GM12878 (cell line): Measurements from ENCODE around the gene PLEKHG2. TPM values are rescaled to one million over a fixed set of nuclear protein-coding genes. Genes with fewer than 3 reads are reported as not detected.

Source experiments
- ATAC-seq: fragments of 200-7000 bp; cut with Tn5 transposase; 3 replicates; pipeline ENCODE4 v1.9.1; 2020; ENCODE audit warnings: mild to moderate bottlenecking, moderate library complexity
- BruUV-seq: library from RNA; stranded (reverse); fragments of 400-500 nt; replicated peaks from 2 replicates; lab custom pipeline; 2021; lab: Mats Ljungman, UMichigan
- CTCF ChIA-PET: fragments of 300-600 bp; sonication (Branson Sonifier 250); formaldehyde crosslinking; extraction: SDS; loops from one replicate; lab custom pipeline; 2021; ENCODE audit warnings: inconsistent platforms; lab: Yijun Ruan, JAX
- POLR2A ChIA-PET: fragments of 350-600 bp; formaldehyde crosslinking; extraction: SDS; loops from one replicate; lab custom pipeline; 2021; ENCODE audit warnings: inconsistent platforms; lab: Charles Lee
- RAD21 ChIA-PET: fragments of 300-600 bp; sonication (Branson Sonifier 250); formaldehyde crosslinking; loops from one replicate; lab custom pipeline; 2023; ENCODE audit warnings: antibody characterized with exemption; ENCODE audit not compliant: unreplicated experiment; lab: Charles Lee
- SMC1A ChIA-PET: fragments of 300-600 bp; sonication (Branson Sonifier 250); formaldehyde crosslinking; loops from one replicate; lab custom pipeline; 2023; ENCODE audit not compliant: unreplicated experiment, uncharacterized antibody; lab: Charles Lee
- DNase-seq: peaks from one replicate; pipeline ENCODE4 v3.0.0-alpha.2; 2011; ENCODE audit warnings: low read depth, low spot score
- FAIRE-seq: peaks from 3 replicates; lab custom pipeline; 2011; peaks lifted over from hg19 to GRCh38; lab: Jason Lieb, UNC
- H2AFZ ChIP-seq: 2 replicates; pipeline ENCODE4 v1.6.0; 2011; ENCODE audit warnings: low read depth, low read length, control low read depth; ENCODE audit not compliant: control insufficient read depth
- H3K27ac ChIP-seq: 2 replicates; pipeline ENCODE4 v1.5.1; 2011; ENCODE audit warnings: control low read depth; ENCODE audit not compliant: control insufficient read depth, insufficient read depth
- H3K27me3 ChIP-seq, 2 experiments: replicated peaks in 1 of 2; 2 replicates each; pipeline versions ENCODE4 v1.6.0 to v1.6.1; 2011; ENCODE audit warnings: low read length in 1 of 2; ENCODE audit not compliant: control insufficient read depth in 2 of 2, insufficient read depth in 2 of 2
- H3K36me3 ChIP-seq, 2 experiments: 2 replicates each; pipeline ENCODE4 v1.5.1; 2011; ENCODE audit warnings: low read length in 1 of 2; ENCODE audit not compliant: control insufficient read depth in 2 of 2, insufficient read depth in 2 of 2
- H3K4me1 ChIP-seq: 2 replicates; pipeline ENCODE4 v1.6.1; 2011; ENCODE audit warnings: mild to moderate bottlenecking, low read length, moderate library complexity, mixed read lengths; ENCODE audit not compliant: control insufficient read depth, insufficient read depth
- H3K4me2 ChIP-seq: 2 replicates; pipeline ENCODE4 v1.6.0; 2011; ENCODE audit warnings: control low read depth; ENCODE audit not compliant: control insufficient read depth, insufficient read depth
- H3K4me3 ChIP-seq: fragments of 200-600 bp; sonication (generic); 2 replicates; pipeline ENCODE4 v1.5.1; 2016
- H3K79me2 ChIP-seq: 2 replicates; pipeline ENCODE4 v1.6.0; 2011; ENCODE audit warnings: low read length; ENCODE audit not compliant: control insufficient read depth, insufficient read depth
- H3K9ac ChIP-seq: 2 replicates; pipeline ENCODE4 v1.8.0; 2011; ENCODE audit warnings: low read length, control low read depth, mixed read lengths; ENCODE audit not compliant: control insufficient read depth, insufficient read depth
- H3K9me3 ChIP-seq: replicated peaks from 3 replicates; pipeline ENCODE4 v1.5.1; 2011; ENCODE audit warnings: mild to moderate bottlenecking, low read length; ENCODE audit not compliant: control insufficient read depth, insufficient read depth
- H4K20me1 ChIP-seq: 2 replicates; pipeline ENCODE4 v1.6.0; 2011; ENCODE audit not compliant: control insufficient read depth, insufficient read depth
- ATF3 ChIP-seq: IDR thresholded peaks from 2 replicates; pipeline ENCODE4 v1.6.1; 2011; ENCODE audit warnings: low read depth, mild to moderate bottlenecking, low read length, moderate library complexity, borderline replicate concordance; ENCODE audit errors: extremely low read depth
- CBFB ChIP-seq: IDR thresholded peaks from 2 replicates; pipeline ENCODE4 v1.6.1; 2016; ENCODE audit warnings: antibody characterized with exemption, low read depth
- CHD1 ChIP-seq: IDR thresholded peaks from 2 replicates; pipeline ENCODE4 v1.6.1; 2012; ENCODE audit warnings: low read depth, low read length, improper control_type of control experiment
- EED ChIP-seq: sonication (generic); IDR thresholded peaks from 2 replicates; pipeline ENCODE4 v1.6.1; 2016; ENCODE audit warnings: antibody characterized with exemption, low read depth
- FOXK2 ChIP-seq: fragments of 450-650 bp; IDR thresholded peaks from 2 replicates; pipeline ENCODE4 v1.6.1; 2017; ENCODE audit warnings: mild to moderate bottlenecking, moderate library complexity
- FOXM1 ChIP-seq: IDR thresholded peaks from 2 replicates; pipeline ENCODE4 v1.6.1; 2012; ENCODE audit warnings: low read depth, mild to moderate bottlenecking, inconsistent platforms, low read length, moderate library complexity
- GABPA ChIP-seq: IDR thresholded peaks from 2 replicates; pipeline ENCODE4 v1.6.1; 2014; ENCODE audit warnings: antibody characterized with exemption, low read depth, mild to moderate bottlenecking, inconsistent platforms
- IKZF2 ChIP-seq, 2 experiments: fragments of 450-650 bp; IDR thresholded peaks; 2 replicates each; pipeline ENCODE4 v1.6.1; 2017; ENCODE audit warnings: mild to moderate bottlenecking in 2 of 2, moderate library complexity in 2 of 2
- JUND ChIP-seq: IDR thresholded peaks from 2 replicates; pipeline ENCODE4 v1.6.1; 2012; ENCODE audit warnings: low read depth, mild to moderate bottlenecking, low read length, improper control_type of control experiment, moderate library complexity
- KLF5 ChIP-seq: fragments of 450-650 bp; IDR thresholded peaks from 2 replicates; pipeline ENCODE4 v1.6.1; 2014; ENCODE audit warnings: mild to moderate bottlenecking; ENCODE audit not compliant: partially characterized antibody
- NBN ChIP-seq: fragments of 450-650 bp; IDR thresholded peaks from 2 replicates; pipeline ENCODE4 v1.6.1; 2016
- NR2C2 ChIP-seq: IDR thresholded peaks from 2 replicates; pipeline ENCODE4 v1.6.1; 2011; ENCODE audit warnings: borderline replicate concordance, low read depth; ENCODE audit not compliant: control insufficient read depth, insufficient read length
- RAD21 ChIP-seq: IDR thresholded peaks from 2 replicates; pipeline ENCODE4 v1.6.1; 2011; ENCODE audit warnings: mild to moderate bottlenecking, low read depth, low read length, moderate library complexity; ENCODE audit not compliant: insufficient read depth
- RFX5 ChIP-seq: IDR thresholded peaks from 2 replicates; pipeline ENCODE4 v1.6.1; 2011; ENCODE audit warnings: low read depth, low read length, improper control_type of control experiment
- RUNX3 ChIP-seq: IDR thresholded peaks from 2 replicates; pipeline ENCODE4 v1.6.1; 2012; ENCODE audit warnings: low read length, inconsistent platforms
- SREBF2 ChIP-seq: IDR thresholded peaks from 2 replicates; pipeline ENCODE4 v1.6.1; 2012; ENCODE audit warnings: mild to moderate bottlenecking, low read length
- TCF12 ChIP-seq: IDR thresholded peaks from 2 replicates; pipeline ENCODE4 v1.6.1; 2011; ENCODE audit warnings: low read depth, mild to moderate bottlenecking, low read length
- WRNIP1 ChIP-seq: IDR thresholded peaks from 2 replicates; pipeline ENCODE4 v1.6.1; 2011; ENCODE audit warnings: low read depth, low read length, improper control_type of control experiment, borderline replicate concordance
- ZNF384 ChIP-seq: IDR thresholded peaks from 2 replicates; pipeline ENCODE4 v1.6.1; 2012; ENCODE audit warnings: low read depth, mild to moderate bottlenecking, low read length, improper control_type of control experiment, borderline replicate concordance
- WGBS: methylation state at CpG from one replicate; pipeline ENCODE4 v1.1.6; 2016; ENCODE audit warnings: low lambda C conversion rate; ENCODE audit not compliant: insufficient replicate concordance, insufficient coverage; ENCODE audit errors: missing lambda C conversion rate; 5-methylcytosine and 5-hydroxymethylcytosine counted together
- in situ Hi-C: fragments of 300-500 bp; cut with MboI; formaldehyde crosslinking; loops from 9 replicates; pipeline ENCODE4 v1.14.3; 2018; ENCODE audit warnings: mixed read lengths
- intact Hi-C: fragments of 100-400 bp; cut with micrococcal nuclease; formaldehyde crosslinking; loops from one replicate; pipeline ENCODE4 v1.14.2; 2022; ENCODE audit not compliant: unreplicated experiment
- polyA plus RNA-seq, 11 experiments: library from polyadenylated mRNA; depleted of rRNA in 4 of 11; unstranded in 6 of 11; stranded (reverse) in 5 of 11; fragments of >200 nt; fragmentation: Nextera tagmentation in 4 of 11; fragmentation: Illumina TruSeq in 1 of 11; extraction: Ambion mirVana in 4 of 11; extraction: Trizol in 1 of 11; gene quantifications; 1 replicate in 1 of 11; 2 replicates in 10 of 11; pipeline versions ENCODE4 v1.2.1 to v1.2.3, GENCODE V29; 2011 to 2016; ENCODE audit warnings: inconsistent platforms in 2 of 11, missing spikeins in 2 of 11, low read depth in 1 of 11
- total RNA-seq, 4 experiments: library from RNA; depleted of rRNA in 3 of 4; stranded (reverse); fragments of >200 nt in 3 of 4; fragmentation: Illumina TruSeq in 1 of 4; extraction: Trizol in 1 of 4; gene quantifications; 2 replicates each; pipeline versions ENCODE4 v1.2.1 to v1.2.3, GENCODE V29; 2013 to 2021
- TF ChIP-seq, protein P1 (sequence below): fragments of 450-650 bp; formaldehyde crosslinking; IDR thresholded peaks from 2 replicates; pipeline ENCODE4 v1.4.0; 2020; ENCODE audit warnings: mild to moderate bottlenecking, moderate library complexity

Gene PLEKHG2
- total and polyA plus RNA-seq, 10 of the 15 experiments (the other 5 are each of a cell fraction or from before 2014, with no cell fraction given): 3.0 to 62.5 (median 17.2) TPM

DNA sequence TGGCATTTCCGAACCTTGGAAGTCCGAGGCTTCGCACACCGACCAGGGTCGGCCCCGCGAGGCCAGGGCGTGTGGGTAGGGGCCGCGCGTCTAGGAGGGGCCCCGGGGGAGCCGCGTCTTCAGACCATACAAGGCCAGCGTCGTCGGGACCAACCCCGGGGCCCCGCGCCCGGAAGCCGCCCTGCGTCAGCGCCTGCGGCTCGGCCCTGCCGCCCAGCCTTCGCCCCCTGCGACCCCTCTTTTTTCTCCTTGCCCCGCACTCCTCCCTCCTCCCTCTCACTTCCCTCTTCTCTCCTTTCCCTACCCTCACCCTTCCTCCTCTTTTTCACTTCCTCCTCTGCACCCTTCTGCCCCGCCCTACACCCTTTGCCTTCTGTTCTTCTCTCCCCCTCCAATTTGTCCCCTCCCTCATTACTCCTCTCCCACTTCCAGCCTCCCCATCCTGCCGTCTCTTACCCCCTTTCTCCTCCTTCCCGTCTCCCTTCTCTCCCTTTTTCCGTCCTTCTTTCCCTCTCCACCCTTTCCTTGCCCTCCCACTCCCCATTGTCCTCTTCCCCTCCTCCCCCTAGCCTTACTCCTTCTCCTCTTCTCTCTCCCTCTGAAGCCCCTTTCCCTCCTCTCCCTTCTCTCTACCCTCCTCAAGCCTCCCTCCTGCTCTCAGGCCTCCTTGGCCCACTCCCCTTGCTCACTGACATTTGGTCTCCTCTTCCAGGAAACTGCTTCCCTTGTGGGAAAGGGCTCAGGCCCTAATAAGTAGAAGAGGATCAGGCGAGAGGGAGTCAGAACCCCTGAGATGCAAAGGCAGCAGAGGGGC, 2.2 kb upstream of the PLEKHG2 start:
- Histone ChIP-seq H4K20me1 (no peaks in the 10 kb centered on the region), H3K9me3 (no peaks in the 10 kb centered on the region), H3K4me2 (peak overlapping the region; percentile 77), H2AFZ (peak overlapping the region; percentile 38; the same call in 1 of the 2 replicates), H3K36me3 (peaks cover 2 to 6% of the 10 kb centered on the region in 2 experiments; a peak in 2 of 4 replicates), H3K27ac (peak overlapping the region; percentile 100), H3K9ac (peak overlapping the region; percentile 80), H3K4me3 (peak overlapping the region; percentile 67), H3K27me3 (no peaks in the 10 kb centered on the region), H3K4me1 (peaks cover 22% of the 10 kb centered on the region), H3K79me2 (peaks cover 71% of the 10 kb centered on the region)
- ATAC-seq (peak; percentile 47), DNase-seq (no peak), FAIRE-seq (no peak)
- SMC1A ChIA-PET: interaction anchor here (3.0 kb wide), 1 partner anchor 12 kb away, joined by 18 read pairs; no protein-coding TSS in a partner anchor
- WGBS: under 1% methylated on average over 24 of the region's 35 CpGs
- in situ Hi-C loops (loop anchor here (5.0 kb wide), 1 partner anchor 288 kb away; no protein-coding TSS in a partner anchor), intact Hi-C loops (loop anchor here (5.0 to 10.0 kb wide), 3 partner anchors 125 to 378 kb away; partner anchors contain the start of genes EID2B and FBXO27)
- POLR2A ChIA-PET: no interaction called here
- RAD21 ChIA-PET: interaction anchor here (4.5 kb wide), 1 partner anchor 12 kb away, joined by 37 read pairs; no protein-coding TSS in a partner anchor
- CTCF ChIA-PET: interaction anchor here (1.1 to 1.2 kb wide), 2 partner anchors 9 to 12 kb away, joined by 4 read pairs; no protein-coding TSS in a partner anchor
- BruUV-seq: no TSS peak
- no peak for TF ChIP-seq NR2C2
- no peak for TF ChIP-seq CBFB
- no peak for TF ChIP-seq RUNX3
- no peak for TF ChIP-seq GABPA
- TF ChIP-seq TCF12: peak; percentile 37; the same call in 1 of the 2 replicates
- TF ChIP-seq IKZF2 (IDR thresholded peaks at IDR 0.05): peak; percentile 100
- no peak for TF ChIP-seq FOXK2
- no peak for TF ChIP-seq KLF5
- TF ChIP-seq FOXM1: no peak
- no peak for TF ChIP-seq WRNIP1
- no peak for TF ChIP-seq ATF3
- peak; percentile 92 for TF ChIP-seq EED
- no peak for TF ChIP-seq RFX5
- TF ChIP-seq NBN: peak; percentile 100
- no peak for TF ChIP-seq RAD21
- TF ChIP-seq, protein P1, sequence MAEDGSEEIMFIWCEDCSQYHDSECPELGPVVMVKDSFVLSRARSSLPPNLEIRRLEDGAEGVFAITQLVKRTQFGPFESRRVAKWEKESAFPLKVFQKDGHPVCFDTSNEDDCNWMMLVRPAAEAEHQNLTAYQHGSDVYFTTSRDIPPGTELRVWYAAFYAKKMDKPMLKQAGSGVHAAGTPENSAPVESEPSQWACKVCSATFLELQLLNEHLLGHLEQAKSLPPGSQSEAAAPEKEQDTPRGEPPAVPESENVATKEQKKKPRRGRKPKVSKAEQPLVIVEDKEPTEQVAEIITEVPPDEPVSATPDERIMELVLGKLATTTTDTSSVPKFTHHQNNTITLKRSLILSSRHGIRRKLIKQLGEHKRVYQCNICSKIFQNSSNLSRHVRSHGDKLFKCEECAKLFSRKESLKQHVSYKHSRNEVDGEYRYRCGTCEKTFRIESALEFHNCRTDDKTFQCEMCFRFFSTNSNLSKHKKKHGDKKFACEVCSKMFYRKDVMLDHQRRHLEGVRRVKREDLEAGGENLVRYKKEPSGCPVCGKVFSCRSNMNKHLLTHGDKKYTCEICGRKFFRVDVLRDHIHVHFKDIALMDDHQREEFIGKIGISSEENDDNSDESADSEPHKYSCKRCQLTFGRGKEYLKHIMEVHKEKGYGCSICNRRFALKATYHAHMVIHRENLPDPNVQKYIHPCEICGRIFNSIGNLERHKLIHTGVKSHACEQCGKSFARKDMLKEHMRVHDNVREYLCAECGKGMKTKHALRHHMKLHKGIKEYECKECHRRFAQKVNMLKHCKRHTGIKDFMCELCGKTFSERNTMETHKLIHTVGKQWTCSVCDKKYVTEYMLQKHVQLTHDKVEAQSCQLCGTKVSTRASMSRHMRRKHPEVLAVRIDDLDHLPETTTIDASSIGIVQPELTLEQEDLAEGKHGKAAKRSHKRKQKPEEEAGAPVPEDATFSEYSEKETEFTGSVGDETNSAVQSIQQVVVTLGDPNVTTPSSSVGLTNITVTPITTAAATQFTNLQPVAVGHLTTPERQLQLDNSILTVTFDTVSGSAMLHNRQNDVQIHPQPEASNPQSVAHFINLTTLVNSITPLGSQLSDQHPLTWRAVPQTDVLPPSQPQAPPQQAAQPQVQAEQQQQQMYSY (CRISPR knock-in tag): 0 out of 2 replicates have a peak, but pooled peaks have one; percentile 62
- TF ChIP-seq CHD1: no peak; the same call in 1 of the 2 replicates
- no peak; the same call in 1 of the 2 replicates for TF ChIP-seq ZNF384
- TF ChIP-seq SREBF2: no peak
- no peak; the same call in 1 of the 2 replicates for TF ChIP-seq JUND
